ENCODE measurements around the gene CWC25. TPM values are rescaled to one million over a fixed set of nuclear protein-coding genes. Genes with fewer than 3 reads are reported as not detected.
A peak's percentile ranks its signal among the peaks of the same experiment; 100 is the strongest.

The CWC25 gene
- total and polyA plus RNA-seq, 2 of the 13 experiments (the other 11 are each of a cell fraction or from before 2014, with no cell fraction given): 15.6 to 22.7 TPM

- TF ChIP-seq ZNF318 (CRISPR knock-in tag; IDR thresholded peaks at IDR 0.05) (no peak), RBFOX2 (IDR thresholded peaks at IDR 0.05; ENCODE audit: low read depth, low read length) (0 out of 2 replicates have a peak, but pooled peaks have one; percentile 12), ZBTB3 (CRISPR knock-in tag; IDR thresholded peaks at IDR 0.05; ENCODE audit: borderline replicate concordance, low read depth) (no peak)
Observed at GRCh38 chr17:38762231-38762630, 62.9 kb downstream of the CWC25 start (continued).

- CTCF ChIA-PET (ENCODE audit: low intra/inter-chr PET ratio, low total read pairs): no interaction called here
- POLR2A ChIA-PET: no interaction called here
- TF ChIP-seq CTCF (CRISPR knock-in tag; IDR thresholded peaks at IDR 0.05): peak; percentile 75
- peak; percentile 33; the same call in 1 of the 2 replicates for TF ChIP-seq TGIF2 (CRISPR knock-in tag; IDR thresholded peaks at IDR 0.05)
- peak; percentile 67; the same call in 1 of the 2 replicates for TF ChIP-seq RAD21 (CRISPR knock-in tag; IDR thresholded peaks at IDR 0.05)
- TF ChIP-seq HNF4A (CRISPR knock-in tag; IDR thresholded peaks at IDR 0.05): peak; percentile 62; the same call in 1 of the 2 replicates
- TF ChIP-seq TEAD3 (CRISPR knock-in tag; optimal IDR thresholded peaks at IDR 0.05; ENCODE audit: borderline replicate concordance): peak; percentile 14
- 0 out of 4 replicates have a peak, but pooled peaks of 1 of the 2 experiments have one; percentile 31 for TF ChIP-seq HMGXB4 (CRISPR knock-in tag; IDR thresholded peaks at IDR 0.05; ENCODE audit: borderline replicate concordance in 1 of 2, low read depth in 1 of 2)
- no peak for TF ChIP-seq ZNF660 (CRISPR knock-in tag; IDR thresholded peaks at IDR 0.05; ENCODE audit: borderline replicate concordance, low read depth)
- TF ChIP-seq NCOR1 (IDR thresholded peaks at IDR 0.05; ENCODE audit: borderline replicate concordance, low read length): 0 out of 2 replicates have a peak, but pooled peaks have one; percentile 35
Observed at GRCh38 chr17:38761612-38762011, 63.5 kb downstream of the CWC25 start.

More at GRCh38 chr17:38761612-38762011, 63.5 kb downstream of the CWC25 start:
- BruUV-seq (replicated peaks): no TSS peak
- Histone ChIP-seq H3K27me3 (ENCODE audit: control insufficient read depth in 1 of 2, insufficient read depth in 2 of 2, low read length in 2 of 2) (no peaks in the 10 kb centered on the region), H2AFZ (ENCODE audit: low read length) (no peak overlapping the region), H3K4me1 (ENCODE audit: insufficient read depth, low read length) (no peaks in the 10 kb centered on the region), H3K4me3 (replicated peaks in 1 of 3; ENCODE audit: insufficient read depth in 1 of 3, low read depth in 2 of 3, low read length in 3 of 3) (no peak overlapping the region), H3K4me2 (ENCODE audit: low read depth, low read length) (no peak overlapping the region), H3K27ac (ENCODE audit: extremely low read length, insufficient read depth, low read length) (no peak overlapping the region), H3K79me2 (ENCODE audit: insufficient read depth, low read length) (no peaks in the 10 kb centered on the region), H3K9me3 (ENCODE audit: low read length) (no peaks in the 10 kb centered on the region), H3K9ac (ENCODE audit: insufficient read depth, low read depth, low read length) (no peak overlapping the region), H4K20me1 (ENCODE audit: insufficient read depth, low read length) (no peaks in the 10 kb centered on the region), H3K36me3 (replicated peaks in 1 of 2; ENCODE audit: control insufficient read depth in 1 of 2, insufficient read depth in 2 of 2, low read length in 2 of 2) (peaks cover 38 to 77% of the 10 kb centered on the region in 2 experiments)
- in situ Hi-C loops (cut with HindIII; ENCODE audit: extremely low pct_ligation_motif_present, low pct_unique_long_range_greater_than_20kb): loop anchor here (25.0 kb wide), 1 partner anchor 401 kb away; the partner anchor contains the start of genes ARL5C and PLXDC1
- 89% methylated on average over 4 of the region's 4 CpGs for WGBS (ENCODE audit: low lambda C conversion rate)
- intact Hi-C loops (cut with micrococcal nuclease; ENCODE audit: unreplicated experiment): no loop called here
- peak; percentile 54 for DNase-seq (ENCODE audit: low spot score)
- ATAC-seq: peak; percentile 69
- no peak for FAIRE-seq

Measured in HepG2 (cell line).